HEK293 (cell line): ENCODE measurements around the gene SLC7A10.

Experiments
- CTCF ChIA-PET: fragments of 350-600 bp; formaldehyde crosslinking; extraction: SDS; loops from one replicate; lab custom pipeline; 2021; ENCODE audit warnings: antibody characterized with exemption; lab: Yijun Ruan, JAX
- POLR2A ChIA-PET: fragments of 300-600 bp; formaldehyde crosslinking; extraction: SDS; loops from one replicate; lab custom pipeline; 2020; ENCODE audit warnings: antibody characterized with exemption, inconsistent platforms; lab: Yijun Ruan, JAX
- H3K27ac ChIP-seq: fragments of 200-500 bp; sonication (Bioruptor generic); 2 replicates; pipeline ENCODE4 v1.5.1; 2014; ENCODE audit warnings: low read depth, low read length, control low read depth, inconsistent platforms; ENCODE audit errors: extremely low read depth
- H3K36me3 ChIP-seq, 2 experiments: fragments of 200-500 bp in 1 of 2; sonication (Bioruptor generic) in 1 of 2; 1 replicate in 1 of 2; 2 replicates in 1 of 2; pipeline ENCODE4 v1.5.1; 2014 to 2017; ENCODE audit warnings: inconsistent platforms in 2 of 2, low read length in 2 of 2; ENCODE audit not compliant: control insufficient read depth in 2 of 2, insufficient read depth in 1 of 2
- H3K4me1 ChIP-seq: fragments of 200-500 bp; sonication (Bioruptor generic); 2 replicates; pipeline ENCODE4 v1.5.1; 2014; ENCODE audit warnings: mild to moderate bottlenecking, low read length, inconsistent platforms; ENCODE audit not compliant: control insufficient read depth, insufficient read depth
- H3K4me3 ChIP-seq: 2 replicates; pipeline ENCODE4 v1.5.1; 2011; ENCODE audit warnings: low read depth, mild to moderate bottlenecking, control low read depth, low read length, moderate library complexity
- H3K9me3 ChIP-seq: fragments of 200-500 bp; sonication (Bioruptor generic); 2 replicates; pipeline ENCODE4 v1.5.1; 2014; ENCODE audit warnings: low read depth, low read length, inconsistent platforms; ENCODE audit not compliant: control insufficient read depth, insufficient read depth
- GLIS2 ChIP-seq: fragments of 450-650 bp; formaldehyde crosslinking; IDR thresholded peaks from 2 replicates; pipeline ENCODE4 v1.5.1; 2016; ENCODE audit warnings: missing biosample characterization, missing genetic modification characterization
- KLF1 ChIP-seq: fragments of 450-650 bp; formaldehyde crosslinking; IDR thresholded peaks from 2 replicates; pipeline ENCODE4 v1.5.1; 2016; ENCODE audit warnings: missing biosample characterization, missing genetic modification characterization
- KLF7 ChIP-seq: fragments of 450-650 bp; formaldehyde crosslinking; IDR thresholded peaks from 2 replicates; pipeline ENCODE4 v1.5.1; 2016; ENCODE audit warnings: missing biosample characterization, missing genetic modification characterization, borderline replicate concordance
- SCRT2 ChIP-seq: fragments of 450-650 bp; formaldehyde crosslinking; IDR thresholded peaks from 2 replicates; pipeline ENCODE4 v1.5.1; 2016; ENCODE audit warnings: missing biosample characterization, missing genetic modification characterization
- ZBTB21 ChIP-seq: fragments of 450-650 bp; formaldehyde crosslinking; IDR thresholded peaks from 2 replicates; pipeline ENCODE4 v1.5.1; 2017; ENCODE audit warnings: missing biosample characterization, missing genetic modification characterization
- ZBTB8A ChIP-seq: fragments of 450-650 bp; formaldehyde crosslinking; IDR thresholded peaks from 2 replicates; pipeline ENCODE4 v1.5.1; 2016; ENCODE audit warnings: missing biosample characterization, missing genetic modification characterization
- ZFP41 ChIP-seq: fragments of 450-650 bp; formaldehyde crosslinking; IDR thresholded peaks from 2 replicates; pipeline ENCODE4 v1.5.1; 2016; ENCODE audit warnings: missing biosample characterization, missing genetic modification characterization, borderline replicate concordance
- ZNF112 ChIP-seq: fragments of 450-650 bp; formaldehyde crosslinking; IDR thresholded peaks from 2 replicates; pipeline ENCODE4 v1.5.0; 2017; ENCODE audit warnings: missing biosample characterization, missing genetic modification characterization
- ZNF169 ChIP-seq: fragments of 450-650 bp; formaldehyde crosslinking; IDR thresholded peaks from 2 replicates; pipeline ENCODE4 v1.5.1; 2016; ENCODE audit warnings: missing biosample characterization, missing genetic modification characterization
- ZNF571 ChIP-seq: fragments of 450-650 bp; formaldehyde crosslinking; IDR thresholded peaks from 2 replicates; pipeline ENCODE4 v1.5.0; 2017; ENCODE audit warnings: missing biosample characterization, missing genetic modification characterization
- ZNF600 ChIP-seq: fragments of 450-650 bp; formaldehyde crosslinking; IDR thresholded peaks from 2 replicates; pipeline ENCODE4 v1.5.1; 2016; ENCODE audit warnings: missing biosample characterization, missing genetic modification characterization
- ZNF707 ChIP-seq: fragments of 450-650 bp; formaldehyde crosslinking; IDR thresholded peaks from 2 replicates; pipeline ENCODE4 v1.5.1; 2016; ENCODE audit warnings: missing biosample characterization, missing genetic modification characterization
- TF ChIP-seq, protein P1 (sequence below): fragments of 450-650 bp; formaldehyde crosslinking; IDR thresholded peaks from 2 replicates; pipeline ENCODE4 v1.5.1; 2017; ENCODE audit warnings: missing biosample characterization, mild to moderate bottlenecking, missing genetic modification characterization, moderate library complexity
- TF ChIP-seq, protein P2 (sequence below): fragments of 450-650 bp; formaldehyde crosslinking; IDR thresholded peaks from 2 replicates; pipeline ENCODE4; 2016; ENCODE audit warnings: missing biosample characterization, missing genetic modification characterization
- TF ChIP-seq, protein P3 (sequence below): fragments of 450-650 bp; IDR thresholded peaks from 2 replicates; pipeline ENCODE4 v1.5.1; 2018; ENCODE audit warnings: missing biosample characterization, mild to moderate bottlenecking, missing genetic modification characterization
- TF ChIP-seq, protein P4 (sequence below): fragments of 450-650 bp; formaldehyde crosslinking; IDR thresholded peaks from 2 replicates; pipeline ENCODE4 v1.5.1; 2016; ENCODE audit warnings: missing biosample characterization, missing genetic modification characterization
- TF ChIP-seq, protein P5 (sequence below): fragments of 450-650 bp; formaldehyde crosslinking; IDR thresholded peaks from 2 replicates; pipeline ENCODE4 v1.5.1; 2016; ENCODE audit warnings: missing biosample characterization, missing genetic modification characterization
- TF ChIP-seq, protein P6 (sequence below): fragments of 450-650 bp; formaldehyde crosslinking; IDR thresholded peaks from 2 replicates; pipeline ENCODE4 v1.5.1; 2016; ENCODE audit warnings: missing biosample characterization, missing genetic modification characterization
- TF ChIP-seq, protein P7 (sequence below): fragments of 450-650 bp; formaldehyde crosslinking; IDR thresholded peaks from 2 replicates; pipeline ENCODE4 v1.5.1; 2017; ENCODE audit warnings: missing biosample characterization, missing genetic modification characterization
- TF ChIP-seq, protein P8 (sequence below): fragments of 450-650 bp; formaldehyde crosslinking; IDR thresholded peaks from 2 replicates; pipeline ENCODE4 v1.5.1; 2016; ENCODE audit warnings: missing biosample characterization, missing genetic modification characterization

The SLC7A10 gene

DNA sequence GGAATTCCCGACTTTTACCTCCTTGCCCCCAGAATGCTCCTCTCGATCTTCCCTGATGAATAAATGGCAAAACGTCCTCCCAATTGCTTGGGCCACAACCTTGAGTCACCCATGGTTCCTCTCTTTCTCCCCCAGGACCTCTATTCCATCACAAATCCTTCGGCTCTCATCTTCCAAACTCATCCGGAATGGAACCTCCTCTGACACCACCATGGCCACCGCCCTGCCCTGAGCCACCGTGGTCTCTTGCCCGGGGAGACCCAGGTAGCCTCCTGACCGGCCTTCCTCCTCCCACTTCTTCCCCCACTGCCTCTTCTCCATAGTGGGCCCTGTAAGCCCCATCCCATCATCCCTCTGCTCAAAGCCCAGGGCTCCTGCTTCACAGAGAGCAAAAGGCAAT is 4.9 kb downstream of the SLC7A10 start:
- Histone ChIP-seq H3K4me1 (peaks cover 2% of the 10 kb centered on the region; the same call in 1 of the 2 replicates), H3K27ac (no peak overlapping the region), H3K36me3 (no peaks in the 10 kb centered on the region), H3K4me3 (no peak overlapping the region), H3K9me3 (no peaks in the 10 kb centered on the region)
- TF ChIP-seq GLIS2 (tag by site-specific recombination) (no peak), ZNF112 (tag by site-specific recombination) (0 out of 2 replicates have a peak, but pooled peaks have one; percentile 30), ZNF600 (peak; percentile 80)
- ChIA-PET POLR2A (no interaction called here), CTCF (interaction anchor here (0.9 kb wide), 1 partner anchor 14 kb away, joined by 3 read pairs; no protein-coding TSS in a partner anchor)

DNA sequence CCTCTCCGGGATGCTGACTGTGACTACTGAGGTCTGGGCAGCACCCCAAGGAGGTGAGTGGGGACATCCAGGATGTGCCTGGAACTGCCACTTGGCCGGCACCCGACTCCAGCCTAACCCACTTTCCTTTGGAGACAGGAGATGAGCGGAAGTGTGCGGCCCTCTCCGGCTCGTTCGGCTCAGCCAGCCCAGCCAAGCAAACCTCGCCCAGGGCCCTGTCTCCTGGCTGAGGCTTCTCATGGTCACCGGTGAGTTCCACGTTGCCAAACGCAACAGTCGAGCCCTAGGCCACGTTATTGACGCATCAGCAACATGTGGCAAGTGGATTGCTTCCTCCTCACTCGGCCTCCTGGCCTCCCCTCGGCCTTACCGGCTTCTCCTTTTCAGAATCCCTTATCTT is 5.5 kb downstream of the SLC7A10 start:
- H3K4me1 ChIP-seq: no peaks in the 10 kb centered on the region
- no peak overlapping the region for H3K4me3 ChIP-seq
- TF ChIP-seq, protein P1, sequence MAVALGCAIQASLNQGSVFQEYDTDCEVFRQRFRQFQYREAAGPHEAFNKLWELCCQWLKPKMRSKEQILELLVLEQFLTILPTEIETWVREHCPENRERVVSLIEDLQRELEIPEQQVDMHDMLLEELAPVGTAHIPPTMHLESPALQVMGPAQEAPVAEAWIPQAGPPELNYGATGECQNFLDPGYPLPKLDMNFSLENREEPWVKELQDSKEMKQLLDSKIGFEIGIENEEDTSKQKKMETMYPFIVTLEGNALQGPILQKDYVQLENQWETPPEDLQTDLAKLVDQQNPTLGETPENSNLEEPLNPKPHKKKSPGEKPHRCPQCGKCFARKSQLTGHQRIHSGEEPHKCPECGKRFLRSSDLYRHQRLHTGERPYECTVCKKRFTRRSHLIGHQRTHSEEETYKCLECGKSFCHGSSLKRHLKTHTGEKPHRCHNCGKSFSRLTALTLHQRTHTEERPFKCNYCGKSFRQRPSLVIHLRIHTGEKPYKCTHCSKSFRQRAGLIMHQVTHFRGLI (tag by site-specific recombination): no peak
- TF ChIP-seq ZNF169 (tag by site-specific recombination) (no peak), KLF1 (tag by site-specific recombination) (no peak), ZBTB21 (tag by site-specific recombination) (no peak), SCRT2 (tag by site-specific recombination) (0 out of 2 replicates have a peak, but pooled peaks have one; percentile 19), ZBTB8A (no peak), ZNF571 (tag by site-specific recombination) (no peak)
- TF ChIP-seq, protein P2, sequence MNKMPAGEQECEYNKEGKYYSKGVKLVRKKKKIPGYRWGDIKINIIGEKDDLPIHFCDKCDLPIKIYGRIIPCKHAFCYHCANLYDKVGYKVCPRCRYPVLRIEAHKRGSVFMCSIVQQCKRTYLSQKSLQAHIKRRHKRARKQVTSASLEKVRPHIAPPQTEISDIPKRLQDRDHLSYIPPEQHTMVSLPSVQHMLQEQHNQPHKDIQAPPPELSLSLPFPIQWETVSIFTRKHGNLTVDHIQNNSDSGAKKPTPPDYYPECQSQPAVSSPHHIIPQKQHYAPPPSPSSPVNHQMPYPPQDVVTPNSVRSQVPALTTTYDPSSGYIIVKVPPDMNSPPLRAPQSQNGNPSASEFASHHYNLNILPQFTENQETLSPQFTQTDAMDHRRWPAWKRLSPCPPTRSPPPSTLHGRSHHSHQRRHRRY (tag by site-specific recombination): no peak
- CTCF ChIA-PET: interaction anchor here (1.0 to 1.4 kb wide), 2 partner anchors 8 to 14 kb away, joined by 3 read pairs; no protein-coding TSS in a partner anchor
- no peak overlapping the region for H3K27ac ChIP-seq
- no peaks in the 10 kb centered on the region for H3K9me3 ChIP-seq
- no peaks in the 10 kb centered on the region for H3K36me3 ChIP-seq
- POLR2A ChIA-PET: no interaction called here

DNA sequence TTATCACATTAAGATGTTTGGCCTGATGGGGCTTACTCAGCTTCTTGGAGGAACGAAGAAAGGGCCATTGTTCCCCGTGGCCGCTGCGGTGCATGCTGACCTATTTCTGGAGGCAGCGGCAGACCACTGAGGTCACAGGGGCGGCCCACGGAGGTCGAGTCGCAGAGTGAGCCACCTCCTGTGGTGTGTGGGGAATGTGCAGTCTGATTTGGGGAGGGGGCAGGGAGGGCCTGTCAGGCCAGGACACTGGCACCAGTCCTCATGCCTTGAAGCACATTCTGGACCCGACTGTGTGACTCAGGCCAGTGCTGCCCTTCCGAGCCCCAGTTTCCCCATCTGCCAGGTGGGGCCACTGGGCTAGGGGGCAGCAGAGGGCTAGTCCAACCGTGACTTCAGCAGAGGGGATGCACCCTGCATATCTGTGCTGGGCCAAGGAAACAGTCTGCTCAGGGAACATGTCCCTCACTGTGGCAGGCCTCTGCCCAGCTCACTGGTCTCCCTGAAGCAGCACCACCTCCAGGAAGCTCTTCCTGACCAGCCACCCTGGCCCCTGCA is 6.3 kb downstream of the SLC7A10 start:
- peaks cover 2% of the 10 kb centered on the region; the same call in 1 of the 2 replicates for H3K4me1 ChIP-seq
- no peaks in the 10 kb centered on the region for H3K36me3 ChIP-seq
- POLR2A ChIA-PET: no interaction called here
- CTCF ChIA-PET: interaction anchor here (0.6 to 1.4 kb wide), 5 partner anchors 9 to 756 kb away, joined by 3 to 6 read pairs (median 4); no protein-coding TSS in a partner anchor
- H3K4me3 ChIP-seq: no peak overlapping the region
- no peaks in the 10 kb centered on the region for H3K9me3 ChIP-seq
- H3K27ac ChIP-seq: no peak overlapping the region
- TF ChIP-seq ZNF707 (tag by site-specific recombination) (no peak), ZFP41 (tag by site-specific recombination) (no peak), KLF7 (tag by site-specific recombination) (no peak)
- TF ChIP-seq, protein P3, sequence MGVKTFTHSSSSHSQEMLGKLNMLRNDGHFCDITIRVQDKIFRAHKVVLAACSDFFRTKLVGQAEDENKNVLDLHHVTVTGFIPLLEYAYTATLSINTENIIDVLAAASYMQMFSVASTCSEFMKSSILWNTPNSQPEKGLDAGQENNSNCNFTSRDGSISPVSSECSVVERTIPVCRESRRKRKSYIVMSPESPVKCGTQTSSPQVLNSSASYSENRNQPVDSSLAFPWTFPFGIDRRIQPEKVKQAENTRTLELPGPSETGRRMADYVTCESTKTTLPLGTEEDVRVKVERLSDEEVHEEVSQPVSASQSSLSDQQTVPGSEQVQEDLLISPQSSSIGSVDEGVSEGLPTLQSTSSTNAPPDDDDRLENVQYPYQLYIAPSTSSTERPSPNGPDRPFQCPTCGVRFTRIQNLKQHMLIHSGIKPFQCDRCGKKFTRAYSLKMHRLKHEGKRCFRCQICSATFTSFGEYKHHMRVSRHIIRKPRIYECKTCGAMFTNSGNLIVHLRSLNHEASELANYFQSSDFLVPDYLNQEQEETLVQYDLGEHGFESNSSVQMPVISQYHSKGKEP: no peak
- TF ChIP-seq, protein P4, sequence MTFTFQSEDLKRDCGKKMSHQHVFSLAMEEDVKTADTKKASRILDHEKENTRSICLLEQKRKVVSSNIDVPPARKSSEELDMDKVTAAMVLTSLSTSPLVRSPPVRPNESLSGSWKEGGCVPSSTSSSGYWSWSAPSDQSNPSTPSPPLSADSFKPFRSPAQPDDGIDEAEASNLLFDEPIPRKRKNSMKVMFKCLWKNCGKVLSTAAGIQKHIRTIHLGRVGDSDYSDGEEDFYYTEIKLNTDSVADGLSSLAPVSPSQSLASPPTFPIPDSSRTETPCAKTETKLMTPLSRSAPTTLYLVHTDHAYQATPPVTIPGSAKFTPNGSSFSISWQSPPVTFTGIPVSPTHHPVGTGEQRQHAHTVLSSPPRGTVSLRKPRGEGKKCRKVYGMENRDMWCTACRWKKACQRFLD (tag by site-specific recombination): no peak
- TF ChIP-seq, protein P5, sequence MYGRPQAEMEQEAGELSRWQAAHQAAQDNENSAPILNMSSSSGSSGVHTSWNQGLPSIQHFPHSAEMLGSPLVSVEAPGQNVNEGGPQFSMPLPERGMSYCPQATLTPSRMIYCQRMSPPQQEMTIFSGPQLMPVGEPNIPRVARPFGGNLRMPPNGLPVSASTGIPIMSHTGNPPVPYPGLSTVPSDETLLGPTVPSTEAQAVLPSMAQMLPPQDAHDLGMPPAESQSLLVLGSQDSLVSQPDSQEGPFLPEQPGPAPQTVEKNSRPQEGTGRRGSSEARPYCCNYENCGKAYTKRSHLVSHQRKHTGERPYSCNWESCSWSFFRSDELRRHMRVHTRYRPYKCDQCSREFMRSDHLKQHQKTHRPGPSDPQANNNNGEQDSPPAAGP (tag by site-specific recombination): no peak
- TF ChIP-seq, protein P6, sequence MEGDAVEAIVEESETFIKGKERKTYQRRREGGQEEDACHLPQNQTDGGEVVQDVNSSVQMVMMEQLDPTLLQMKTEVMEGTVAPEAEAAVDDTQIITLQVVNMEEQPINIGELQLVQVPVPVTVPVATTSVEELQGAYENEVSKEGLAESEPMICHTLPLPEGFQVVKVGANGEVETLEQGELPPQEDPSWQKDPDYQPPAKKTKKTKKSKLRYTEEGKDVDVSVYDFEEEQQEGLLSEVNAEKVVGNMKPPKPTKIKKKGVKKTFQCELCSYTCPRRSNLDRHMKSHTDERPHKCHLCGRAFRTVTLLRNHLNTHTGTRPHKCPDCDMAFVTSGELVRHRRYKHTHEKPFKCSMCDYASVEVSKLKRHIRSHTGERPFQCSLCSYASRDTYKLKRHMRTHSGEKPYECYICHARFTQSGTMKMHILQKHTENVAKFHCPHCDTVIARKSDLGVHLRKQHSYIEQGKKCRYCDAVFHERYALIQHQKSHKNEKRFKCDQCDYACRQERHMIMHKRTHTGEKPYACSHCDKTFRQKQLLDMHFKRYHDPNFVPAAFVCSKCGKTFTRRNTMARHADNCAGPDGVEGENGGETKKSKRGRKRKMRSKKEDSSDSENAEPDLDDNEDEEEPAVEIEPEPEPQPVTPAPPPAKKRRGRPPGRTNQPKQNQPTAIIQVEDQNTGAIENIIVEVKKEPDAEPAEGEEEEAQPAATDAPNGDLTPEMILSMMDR (tag by site-specific recombination): peak; percentile 85
- TF ChIP-seq, protein P7, sequence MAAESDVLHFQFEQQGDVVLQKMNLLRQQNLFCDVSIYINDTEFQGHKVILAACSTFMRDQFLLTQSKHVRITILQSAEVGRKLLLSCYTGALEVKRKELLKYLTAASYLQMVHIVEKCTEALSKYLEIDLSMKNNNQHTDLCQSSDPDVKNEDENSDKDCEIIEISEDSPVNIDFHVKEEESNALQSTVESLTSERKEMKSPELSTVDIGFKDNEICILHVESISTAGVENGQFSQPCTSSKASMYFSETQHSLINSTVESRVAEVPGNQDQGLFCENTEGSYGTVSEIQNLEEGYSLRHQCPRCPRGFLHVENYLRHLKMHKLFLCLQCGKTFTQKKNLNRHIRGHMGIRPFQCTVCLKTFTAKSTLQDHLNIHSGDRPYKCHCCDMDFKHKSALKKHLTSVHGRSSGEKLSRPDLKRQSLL (tag by site-specific recombination): no peak
- TF ChIP-seq, protein P8, sequence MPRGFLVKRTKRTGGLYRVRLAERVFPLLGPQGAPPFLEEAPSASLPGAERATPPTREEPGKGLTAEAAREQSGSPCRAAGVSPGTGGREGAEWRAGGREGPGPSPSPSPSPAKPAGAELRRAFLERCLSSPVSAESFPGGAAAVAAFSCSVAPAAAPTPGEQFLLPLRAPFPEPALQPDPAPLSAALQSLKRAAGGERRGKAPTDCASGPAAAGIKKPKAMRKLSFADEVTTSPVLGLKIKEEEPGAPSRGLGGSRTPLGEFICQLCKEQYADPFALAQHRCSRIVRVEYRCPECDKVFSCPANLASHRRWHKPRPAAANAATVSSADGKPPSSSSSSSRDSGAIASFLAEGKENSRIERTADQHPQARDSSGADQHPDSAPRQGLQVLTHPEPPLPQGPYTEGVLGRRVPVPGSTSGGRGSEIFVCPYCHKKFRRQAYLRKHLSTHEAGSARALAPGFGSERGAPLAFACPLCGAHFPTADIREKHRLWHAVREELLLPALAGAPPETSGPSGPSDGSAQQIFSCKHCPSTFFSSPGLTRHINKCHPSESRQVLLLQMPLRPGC: no peak
